Gastrocnemius medialis (tissue), 4 donors: ENCODE results near the gene MAIP1. TPM values are rescaled to one million over a fixed set of nuclear protein-coding genes. Genes with fewer than 3 reads are reported as not detected.

Source experiments
- ATAC-seq, 2 donors: fragments of 150-250 bp; one replicate each; pipeline ENCODE4 v1.9.1; 2016
- DNase-seq, 2 donors: peaks; one replicate each; pipeline ENCODE4 v3.0.0-alpha.2; 2019
- H3K27ac ChIP-seq, 4 donors: fragments of 200-600 bp; sonication (generic); 1 replicate in 1 of 4; 2 replicates in 3 of 4; pipeline ENCODE4 v1.5.1; 2016 to 2018; ENCODE audit warnings: mild to moderate bottlenecking in 2 of 4, moderate library complexity in 1 of 4
- H3K27me3 ChIP-seq, 3 donors: fragments of 200-600 bp; sonication (generic) in 2 of 3; 1 replicate in 1 of 3; 2 replicates in 2 of 3; pipeline versions ENCODE4 v1.5.1 to v1.6.0; 2016 to 2019; ENCODE audit warnings: mild to moderate bottlenecking in 1 of 3, moderate library complexity in 1 of 3
- H3K36me3 ChIP-seq, 2 donors: fragments of 200-600 bp; sonication (generic) in 1 of 2; one replicate each; pipeline ENCODE4 v1.5.1; 2017 to 2018
- H3K4me1 ChIP-seq, 2 donors: fragments of 200-600 bp; sonication (generic) in 1 of 2; one replicate each; pipeline ENCODE4 v1.5.1; 2016 to 2017; ENCODE audit warnings: mild to moderate bottlenecking in 2 of 2
- H3K4me3 ChIP-seq, 4 donors: fragments of 200-600 bp; sonication (generic) in 3 of 4; 1 replicate in 1 of 4; 2 replicates in 3 of 4; pipeline ENCODE4 v1.5.1; 2016 to 2019; ENCODE audit warnings: mild to moderate bottlenecking in 2 of 4
- H3K9me3 ChIP-seq, 3 donors: fragments of 200-600 bp; sonication (generic) in 2 of 3; 1 replicate in 1 of 3; 2 replicates in 2 of 3; pipeline ENCODE4 v1.5.1; 2016 to 2019
- CTCF ChIP-seq, 5 experiments: fragments of 450-650 bp in 3 of 5; fragments of 200-600 bp in 2 of 5; sonication (generic) in 2 of 5; IDR thresholded peaks in 4 of 5; conservative IDR thresholded peaks in 1 of 5; 1 replicate in 4 of 5; 2 replicates in 1 of 5; pipeline ENCODE4 v1.5.1; 2016 to 2019; ENCODE audit warnings: antibody characterized with exemption in 5 of 5, mild to moderate bottlenecking in 3 of 5, moderate library complexity in 3 of 5
- POLR2A ChIP-seq, 2 donors: fragments of 450-650 bp; IDR thresholded peaks; one replicate each; pipeline ENCODE4 v1.6.1; 2017; ENCODE audit warnings: antibody characterized with exemption in 2 of 2, mild to moderate bottlenecking in 2 of 2, moderate library complexity in 2 of 2
- in situ Hi-C, 4 donors: fragments of 200-750 bp; cut with MboI; loops; one replicate each; pipeline versions ENCODE4 v1.15.0 to v1.8.0; 2017; ENCODE audit warnings: low sequenced_read_pairs in 4 of 4
- intact Hi-C: fragments of 100-400 bp; cut with DNase I; formaldehyde crosslinking; loops from one replicate; pipeline ENCODE4 v1.15.1; 2023; ENCODE audit warnings: low total_unique reads
- total RNA-seq, 4 donors: library from RNA; depleted of rRNA; stranded (reverse); fragments of >200 nt; gene quantifications; one replicate each; pipeline versions ENCODE4 v1.1.0 to v1.2.3, GENCODE V29; 2016

MAIP1 gene
- total RNA-seq, 4 donors from 2014 or later, result 21.9 to 40.2 (median 26.6) TPM

GRCh38 chr2:199994896-199995295 lies 39.5 kb downstream of the MAIP1 start:
- no peaks in the 10 kb centered on the region for H3K9me3 ChIP-seq
- no peak overlapping the region for H3K4me3 ChIP-seq
- peaks cover 0 to 12% of the 10 kb centered on the region in 2 donors for H3K4me1 ChIP-seq
- TF ChIP-seq POLR2A (IDR thresholded peaks at IDR 0.05), result no peak
- no peak for TF ChIP-seq CTCF (IDR thresholded peaks at IDR 0.05 in 4 of 5, conservative IDR thresholded peaks at IDR 0.05 in 1 of 5)
- no peaks in the 10 kb centered on the region for H3K27me3 ChIP-seq
- intact Hi-C loops (no loop called here), in situ Hi-C loops (no loop called here)
- H3K36me3 ChIP-seq, result no peaks in the 10 kb centered on the region
- no peak overlapping the region for H3K27ac ChIP-seq
- ATAC-seq (no peak), DNase-seq (no peak)

- no peak overlapping the region for H3K4me3 ChIP-seq
- intact Hi-C loops (no loop called here), in situ Hi-C loops (no loop called here)
- no peaks in the 10 kb centered on the region for H3K27me3 ChIP-seq
- H3K9me3 ChIP-seq, result no peaks in the 10 kb centered on the region
- peaks cover 0 to 17% of the 10 kb centered on the region in 2 donors for H3K4me1 ChIP-seq
- ATAC-seq (peak in 1 of 2 donors; percentile 64), DNase-seq (no peak)
- H3K36me3 ChIP-seq, result no peaks in the 10 kb centered on the region
- TF ChIP-seq CTCF (IDR thresholded peaks at IDR 0.05 in 4 of 5, conservative IDR thresholded peaks at IDR 0.05 in 1 of 5) (no peak), POLR2A (IDR thresholded peaks at IDR 0.05) (no peak)
- no peak overlapping the region for H3K27ac ChIP-seq
These were observed 41.9 kb downstream of the MAIP1 start for GRCh38 chr2:199997296-199997695.

- no peak for ATAC-seq
- no peaks in the 10 kb centered on the region for H3K9me3 ChIP-seq
- peaks cover 0 to 17% of the 10 kb centered on the region in 2 donors for H3K4me1 ChIP-seq
- no peak for DNase-seq
- intact Hi-C loops, result no loop called here
- no peaks in the 10 kb centered on the region for H3K36me3 ChIP-seq
- H3K27ac ChIP-seq, result no peak overlapping the region
- H3K27me3 ChIP-seq, result no peaks in the 10 kb centered on the region
- in situ Hi-C loops, result no loop called here
- H3K4me3 ChIP-seq, result no peak overlapping the region
- TF ChIP-seq CTCF (IDR thresholded peaks at IDR 0.05 in 4 of 5, conservative IDR thresholded peaks at IDR 0.05 in 1 of 5) (no peak), POLR2A (IDR thresholded peaks at IDR 0.05) (no peak)
These were observed 43.8 kb downstream of the MAIP1 start for GRCh38 chr2:199999166-199999565.

GRCh38 chr2:200000444-200001163 lies 45.2 kb downstream of the MAIP1 start:
- DNase-seq (no peak), ATAC-seq (no peak)
- no peak for TF ChIP-seq CTCF (IDR thresholded peaks at IDR 0.05 in 4 of 5, conservative IDR thresholded peaks at IDR 0.05 in 1 of 5)
- TF ChIP-seq POLR2A (IDR thresholded peaks at IDR 0.05), result no peak
- Histone ChIP-seq H3K27me3 (no peaks in the 10 kb centered on the region), H3K4me3 (no peak overlapping the region), H3K4me1 (peaks cover 0 to 17% of the 10 kb centered on the region in 2 donors), H3K36me3 (no peaks in the 10 kb centered on the region), H3K9me3 (peaks cover 0 to 3% (median 0%) of the 10 kb centered on the region in 3 donors), H3K27ac (no peak overlapping the region)
- in situ Hi-C loops (no loop called here), intact Hi-C loops (no loop called here)
